Muscle of back (tissue), 10 donors: Measurements from ENCODE around the gene ANXA6. TPM values are rescaled to one million over a fixed set of nuclear protein-coding genes. Genes with fewer than 3 reads are reported as not detected.

Experiments used
- polyA plus RNA-seq, 10 donors: library from polyadenylated mRNA; unstranded; fragments of 120-200 nt; gene quantifications; one replicate each; pipeline ENCODE4 v1.2.1, GENCODE V29; 2013; ENCODE audit not compliant: insufficient read length in 10 of 10

The ANXA6 gene
- polyA plus RNA-seq, 10 donors, result 292 to 391 (median 361) TPM

Other genes starting within 250 kb of the ANXA6 start
- 100 to 1,000 TPM in 1 of 10 donors, 10 to 100 TPM in 9; 27.9 to 119 (median 61.5) TPM for gene GPX3, start 137.2 kb downstream of the ANXA6 start, polyA plus RNA-seq
- gene TNIP1, start 76.7 kb downstream of the ANXA6 start, polyA plus RNA-seq, result 100 to 1,000 TPM in 1 of 10 donors, 10 to 100 TPM in 9; 63.8 to 102 (median 81.3) TPM
- gene CCDC69, start 66.3 kb upstream of the ANXA6 start, polyA plus RNA-seq, result 100 to 1,000 TPM in 1 of 10 donors, 10 to 100 TPM in 9; 30.9 to 101 (median 75.1) TPM
- gene GM2A, start 95.4 kb upstream of the ANXA6 start, polyA plus RNA-seq, result 10 to 100 TPM; 18.1 to 30.5 (median 21.6) TPM
- not detected for gene SLC36A3, start 146.0 kb upstream of the ANXA6 start, polyA plus RNA-seq
- 1 to 10 TPM in 1 of 10 donors, under 1 TPM in 7, not detected in 2; 0.04 to 1.1 (median 0.15) TPM for gene SLC36A2, start 189.8 kb upstream of the ANXA6 start, polyA plus RNA-seq